Activated naive CD4-positive, alpha-beta T cell treated with anti-CD3 and anti-CD28 coated beads, Interleukin-2, amount 10 ng/mL, durations not matched to agents 7 days and 5 days (primary cell): Measurements from ENCODE around the gene ZNF19.
"Not testable (repeated sequence)": the region's sequence is repeated elsewhere in the genome, so short reads cannot be mapped to it uniquely, and the experiment has no call there.

Experiments used
- CTCF ChIA-PET: fragments of 350-600 bp; sonication (Branson Sonifier 250); formaldehyde crosslinking; loops from one replicate; lab custom pipeline; 2021; ENCODE audit warnings: antibody characterized with exemption; lab: Charles Lee
- DNase-seq: peaks from one replicate; pipeline ENCODE4 v3.0.0-alpha.2; 2020
- H3K27ac Mint-ChIP-seq: one replicate; pipeline ENCODE4 v1.8.0; 2021; ENCODE audit warnings: mild to moderate bottlenecking, moderate library complexity, mixed read lengths
- H3K27me3 Mint-ChIP-seq: one replicate; pipeline ENCODE4 v1.8.0; 2021; ENCODE audit warnings: mild to moderate bottlenecking, mixed read lengths
- H3K36me3 Mint-ChIP-seq: one replicate; pipeline ENCODE4 v1.8.0; 2021; ENCODE audit warnings: mixed read lengths
- H3K4me1 Mint-ChIP-seq: one replicate; pipeline ENCODE4 v1.8.0; 2021; ENCODE audit warnings: mixed read lengths
- H3K4me3 Mint-ChIP-seq: one replicate; pipeline ENCODE4 v1.8.0; 2021; ENCODE audit warnings: mild to moderate bottlenecking, moderate library complexity, mixed read lengths
- H3K9me3 Mint-ChIP-seq: one replicate; pipeline ENCODE4 v1.8.0; 2021; ENCODE audit warnings: mixed read lengths

The ZNF19 gene

GRCh38 chr16:71504901-71505300 is 15.8 kb upstream of the ZNF19 start:
- Mint-ChIP-seq H3K4me1 (no peaks in the 10 kb centered on the region), H3K36me3 (no peaks in the 10 kb centered on the region), H3K27ac (no peak overlapping the region), H3K27me3 (peaks cover 7% of the 10 kb centered on the region), H3K9me3 (no peaks in the 10 kb centered on the region), H3K4me3 (no peak overlapping the region)
- DNase-seq: no peak
- CTCF ChIA-PET: no interaction called here

GRCh38 chr16:71504051-71504450 is 14.9 kb upstream of the ZNF19 start:
- H3K27ac Mint-ChIP-seq, DNase-seq, CTCF ChIA-PET, H3K4me3 Mint-ChIP-seq, H3K9me3 Mint-ChIP-seq, H3K27me3 Mint-ChIP-seq, H3K36me3 Mint-ChIP-seq, H3K4me1 Mint-ChIP-seq: not testable (repeated sequence)

- no peak for DNase-seq
- no peaks in the 10 kb centered on the region for H3K4me1 Mint-ChIP-seq
- H3K4me3 Mint-ChIP-seq: no peak overlapping the region
- CTCF ChIA-PET: interaction anchor here (0.9 to 6.2 kb wide), 4 partner anchors 11 to 243 kb away, joined by 3 to 85 read pairs (median 15); no protein-coding TSS in a partner anchor
- H3K9me3 Mint-ChIP-seq: no peaks in the 10 kb centered on the region
- H3K27me3 Mint-ChIP-seq: peaks cover 2% of the 10 kb centered on the region
- H3K27ac Mint-ChIP-seq: no peak overlapping the region
- no peaks in the 10 kb centered on the region for H3K36me3 Mint-ChIP-seq
Observed at GRCh38 chr16:71501547-71501946, 12.4 kb upstream of the ZNF19 start.

DNA sequence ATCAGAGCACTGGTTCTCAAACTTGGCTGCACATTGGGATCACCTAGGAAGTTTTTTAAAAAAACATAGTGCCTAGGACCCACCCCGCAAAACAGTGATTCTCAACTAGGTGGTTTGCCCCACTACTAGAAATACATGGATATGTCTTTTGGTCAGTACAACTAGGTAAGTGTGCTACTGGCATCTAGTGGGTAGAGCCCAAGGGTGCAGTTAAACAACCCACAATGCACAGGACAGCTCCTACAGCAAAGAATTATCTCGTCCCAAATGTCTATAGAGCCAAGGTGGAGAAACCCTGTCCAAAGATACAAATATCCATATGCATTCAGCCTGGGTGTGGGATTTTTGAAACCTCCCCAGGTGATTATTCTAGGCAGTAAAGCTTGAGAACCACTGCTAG is 11.8 kb upstream of the ZNF19 start:
- Mint-ChIP-seq H3K9me3 (no peaks in the 10 kb centered on the region), H3K4me3 (no peak overlapping the region), H3K27ac (no peak overlapping the region), H3K27me3 (no peaks in the 10 kb centered on the region), H3K36me3 (no peaks in the 10 kb centered on the region), H3K4me1 (no peaks in the 10 kb centered on the region)
- no peak for DNase-seq
- CTCF ChIA-PET: interaction anchor here (0.9 to 6.2 kb wide), 4 partner anchors 11 to 244 kb away, joined by 3 to 85 read pairs (median 15); no protein-coding TSS in a partner anchor

- Mint-ChIP-seq H3K27me3 (no peaks in the 10 kb centered on the region), H3K27ac (no peak overlapping the region), H3K4me1 (no peaks in the 10 kb centered on the region), H3K9me3 (no peaks in the 10 kb centered on the region), H3K36me3 (no peaks in the 10 kb centered on the region), H3K4me3 (no peak overlapping the region)
- DNase-seq: peak; percentile 67
- CTCF ChIA-PET: interaction anchor here (0.6 to 6.2 kb wide), 19 partner anchors 10 to 1555 kb away, joined by 3 to 85 read pairs (median 3); partner anchors contain the start of genes ZNF19 and ZNF23
Observed at GRCh38 chr16:71499775-71500364, 10.7 kb upstream of the ZNF19 start.

DNA sequence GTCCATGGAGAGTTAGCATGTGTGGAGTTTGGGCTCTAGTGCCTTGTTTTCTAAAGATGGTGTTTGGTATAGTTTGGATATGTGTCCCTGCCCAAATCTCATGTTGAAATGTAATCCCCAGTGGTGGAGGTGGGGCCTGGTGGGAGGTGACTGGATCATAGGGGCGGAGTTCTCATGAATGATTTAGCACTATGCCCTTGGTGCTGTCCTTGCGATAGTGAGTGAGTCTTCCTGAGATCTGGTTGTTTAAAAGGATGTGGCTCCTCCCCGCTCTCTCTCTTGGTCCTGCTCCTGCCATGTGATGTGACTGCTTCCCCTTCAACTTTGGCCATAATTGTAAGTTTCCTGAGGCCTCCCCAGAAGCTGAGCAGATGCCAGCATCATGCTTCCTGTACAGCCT is 8.9 kb upstream of the ZNF19 start:
- H3K4me3 Mint-ChIP-seq: no peak overlapping the region
- CTCF ChIA-PET: interaction anchor here (0.7 to 6.2 kb wide), 7 partner anchors 17 to 176 kb away, joined by 3 to 85 read pairs (median 4); no protein-coding TSS in a partner anchor

DNA sequence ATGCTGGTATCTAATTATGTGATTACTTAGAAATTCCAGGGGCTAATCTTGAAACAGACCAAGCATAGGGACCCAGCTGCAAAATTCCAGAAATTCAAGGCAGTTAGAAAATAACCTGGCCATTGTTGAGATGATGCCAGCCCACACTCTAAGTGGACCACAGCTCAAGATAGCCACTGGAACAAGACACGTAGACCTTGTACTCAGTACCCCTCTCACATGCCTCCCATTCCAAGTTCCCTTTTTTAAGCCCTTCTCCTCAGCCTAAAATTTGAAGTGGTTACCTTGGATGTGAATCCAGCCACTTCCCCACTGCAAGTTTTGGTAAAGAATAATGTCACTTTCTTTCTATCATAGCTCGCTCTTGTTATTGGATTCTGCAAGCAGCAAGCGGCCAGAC is 4.1 kb upstream of the ZNF19 start:
- H3K4me1 Mint-ChIP-seq: no peaks in the 10 kb centered on the region
- H3K9me3 Mint-ChIP-seq: no peaks in the 10 kb centered on the region
- H3K27me3 Mint-ChIP-seq: no peaks in the 10 kb centered on the region
- H3K4me3 Mint-ChIP-seq: no peak overlapping the region
- no peak overlapping the region for H3K27ac Mint-ChIP-seq
- no peaks in the 10 kb centered on the region for H3K36me3 Mint-ChIP-seq
- no peak for DNase-seq
- CTCF ChIA-PET: no interaction called here

More for the DNA sequence above, 8.9 kb upstream of the ZNF19 start:
- no peak for DNase-seq
- Mint-ChIP-seq H3K9me3 (no peaks in the 10 kb centered on the region), H3K4me1 (no peaks in the 10 kb centered on the region), H3K27me3 (no peaks in the 10 kb centered on the region), H3K27ac (no peak overlapping the region), H3K36me3 (no peaks in the 10 kb centered on the region)

DNA sequence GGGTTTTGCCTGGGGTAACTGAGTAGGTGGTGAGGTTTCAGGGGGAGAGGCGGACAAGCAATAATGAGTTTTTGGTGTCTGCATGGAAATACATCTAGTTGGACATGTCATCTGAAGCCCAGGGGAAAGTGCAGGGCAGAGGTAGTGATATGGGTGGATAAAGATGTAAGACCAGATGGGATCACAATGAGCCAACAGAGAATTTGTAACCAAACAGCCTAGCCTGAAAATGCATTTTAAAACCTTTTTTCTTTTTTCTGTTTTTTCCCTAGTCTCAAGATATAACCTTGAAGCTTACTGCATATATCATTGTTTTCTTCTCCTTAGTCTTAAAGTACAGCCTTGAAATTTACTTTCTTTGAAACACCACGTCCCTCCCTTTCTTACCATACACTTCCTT is 3.7 kb upstream of the ZNF19 start:
- no peaks in the 10 kb centered on the region for H3K36me3 Mint-ChIP-seq
- CTCF ChIA-PET: no interaction called here

GRCh38 chr16:71491054-71491453 is 1.9 kb upstream of the ZNF19 start:
- no peak overlapping the region for H3K27ac Mint-ChIP-seq
- CTCF ChIA-PET: interaction anchor here (1.8 kb wide), 1 partner anchor 8 kb away, joined by 8 read pairs; no protein-coding TSS in a partner anchor
- DNase-seq: no peak
- no peaks in the 10 kb centered on the region for H3K27me3 Mint-ChIP-seq
- H3K9me3 Mint-ChIP-seq: no peaks in the 10 kb centered on the region
- H3K4me1 Mint-ChIP-seq: no peaks in the 10 kb centered on the region
- H3K36me3 Mint-ChIP-seq: no peaks in the 10 kb centered on the region
- no peak overlapping the region for H3K4me3 Mint-ChIP-seq

More for the DNA sequence above, 3.7 kb upstream of the ZNF19 start:
- H3K27ac Mint-ChIP-seq: no peak overlapping the region
- no peak for DNase-seq
- H3K9me3 Mint-ChIP-seq: no peaks in the 10 kb centered on the region
- H3K4me3 Mint-ChIP-seq: no peak overlapping the region
- H3K27me3 Mint-ChIP-seq: no peaks in the 10 kb centered on the region
- H3K4me1 Mint-ChIP-seq: no peaks in the 10 kb centered on the region

- CTCF ChIA-PET: interaction anchor here (0.6 to 1.8 kb wide), 3 partner anchors 9 to 48 kb away, joined by 3 to 8 read pairs (median 3); no protein-coding TSS in a partner anchor
- Mint-ChIP-seq H3K27ac (no peak overlapping the region), H3K4me1 (no peaks in the 10 kb centered on the region), H3K27me3 (no peaks in the 10 kb centered on the region), H3K4me3 (no peak overlapping the region), H3K9me3 (no peaks in the 10 kb centered on the region), H3K36me3 (no peaks in the 10 kb centered on the region)
- DNase-seq: no peak
Observed at GRCh38 chr16:71490361-71490760, 1.2 kb upstream of the ZNF19 start.

- CTCF ChIA-PET: interaction anchor here (0.7 to 1.4 kb wide), 2 partner anchors 13 to 22 kb away, joined by 3 to 7 read pairs; partner anchors contain the start of gene ZNF23
- peak; percentile 86 for DNase-seq
- Mint-ChIP-seq H3K27ac (peak overlapping the region; percentile 87), H3K9me3 (no peaks in the 10 kb centered on the region), H3K36me3 (no peaks in the 10 kb centered on the region), H3K4me1 (peaks cover 21% of the 10 kb centered on the region), H3K4me3 (peak overlapping the region; percentile 73), H3K27me3 (no peaks in the 10 kb centered on the region)
Observed at GRCh38 chr16:71484006-71484893, 4.9 kb downstream of the ZNF19 start.

- Mint-ChIP-seq H3K27ac (no peak overlapping the region), H3K36me3 (no peaks in the 10 kb centered on the region), H3K27me3 (no peaks in the 10 kb centered on the region), H3K4me3 (no peak overlapping the region), H3K4me1 (peaks cover 21% of the 10 kb centered on the region), H3K9me3 (no peaks in the 10 kb centered on the region)
- no peak for DNase-seq
- CTCF ChIA-PET: interaction anchor here (1.3 to 1.9 kb wide), 2 partner anchors 16 to 20 kb away, joined by 4 to 5 read pairs; partner anchors contain the start of gene ZNF23
Observed at GRCh38 chr16:71482569-71482968, 6.6 kb downstream of the ZNF19 start.

- Mint-ChIP-seq H3K9me3 (no peaks in the 10 kb centered on the region), H3K27ac (no peak overlapping the region), H3K4me1 (peaks cover 26% of the 10 kb centered on the region), H3K36me3 (no peaks in the 10 kb centered on the region), H3K27me3 (no peaks in the 10 kb centered on the region), H3K4me3 (no peak overlapping the region)
- CTCF ChIA-PET: interaction anchor here (1.9 kb wide), 1 partner anchor 18 kb away, joined by 5 read pairs; no protein-coding TSS in a partner anchor
- DNase-seq: no peak
Observed at GRCh38 chr16:71480956-71481355, 8.2 kb downstream of the ZNF19 start.

DNA sequence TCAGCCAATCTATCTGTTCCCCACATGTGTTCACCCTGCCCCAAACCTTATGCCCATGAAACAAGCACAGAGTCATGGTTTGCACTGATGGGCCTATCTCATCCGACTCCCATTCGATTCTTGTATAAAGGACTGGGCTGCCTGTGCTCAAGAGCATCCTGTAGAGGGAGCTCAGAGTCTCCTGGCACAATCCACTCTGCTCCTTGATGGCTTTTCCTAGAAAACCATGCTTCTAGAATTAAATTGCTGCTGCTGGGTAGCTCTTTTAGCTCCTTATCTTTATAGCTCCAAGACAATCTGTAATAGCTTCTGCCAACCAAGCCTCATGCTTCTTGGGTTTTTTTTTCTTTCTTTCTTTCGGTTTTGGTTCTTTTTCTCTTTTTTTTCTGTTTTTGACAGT is 9.7 kb downstream of the ZNF19 start:
- no peaks in the 10 kb centered on the region for H3K27me3 Mint-ChIP-seq
- CTCF ChIA-PET: interaction anchor here (0.6 to 0.9 kb wide), 4 partner anchors 16 to 62 kb away, joined by 3 to 4 read pairs (median 3); no protein-coding TSS in a partner anchor
- H3K27ac Mint-ChIP-seq: no peak overlapping the region
- DNase-seq: no peak
- H3K4me3 Mint-ChIP-seq: no peak overlapping the region
- peaks cover 20% of the 10 kb centered on the region for H3K4me1 Mint-ChIP-seq
- H3K36me3 Mint-ChIP-seq: no peaks in the 10 kb centered on the region
- no peaks in the 10 kb centered on the region for H3K9me3 Mint-ChIP-seq
